ENCODE results near the gene COX20.

Gene COX20

DNA sequence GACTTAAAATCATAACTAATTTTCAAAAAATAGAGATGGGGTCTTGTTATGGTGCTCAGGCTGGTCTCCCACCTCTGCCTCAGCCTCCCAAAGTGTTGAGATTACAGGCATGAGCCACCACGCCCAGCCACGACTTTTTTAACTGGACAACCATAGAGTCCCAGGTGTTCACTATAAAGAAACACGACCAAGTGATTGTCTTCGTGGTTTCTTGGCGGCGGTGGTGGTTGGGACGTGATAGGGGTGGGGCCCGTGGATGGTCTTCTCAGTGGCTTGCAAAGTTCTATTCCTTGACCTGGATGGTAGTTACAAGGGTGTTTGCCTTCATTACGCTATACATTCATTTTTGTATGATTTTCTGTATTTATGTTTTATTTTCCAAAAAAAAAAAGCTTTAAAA lies 34.6 kb upstream of the COX20 start:
- 91 to 93% methylated on average over 8 to 9 of the region's 9 CpGs for WGBS, 2 experiments
- H3K27me3 ChIP-seq (ENCODE audit: control insufficient read depth, insufficient read depth, low read length, poor library complexity, severe bottlenecking): no peaks in the 10 kb centered on the region
- no peak overlapping the region for H3K27ac ChIP-seq (ENCODE audit: insufficient read depth, low read depth, low read length, poor library complexity, severe bottlenecking)
- no peaks in the 10 kb centered on the region for H3K9me3 ChIP-seq (ENCODE audit: control insufficient read depth, low read length)
- H3K36me3 ChIP-seq (ENCODE audit: control insufficient read depth, insufficient read depth, low read length): no peaks in the 10 kb centered on the region
- H3K4me3 ChIP-seq (ENCODE audit: insufficient read depth, low read depth, low read length): no peak overlapping the region
- no peaks in the 10 kb centered on the region for H3K4me1 ChIP-seq (ENCODE audit: control insufficient read depth, insufficient read depth, low read length)

DNA sequence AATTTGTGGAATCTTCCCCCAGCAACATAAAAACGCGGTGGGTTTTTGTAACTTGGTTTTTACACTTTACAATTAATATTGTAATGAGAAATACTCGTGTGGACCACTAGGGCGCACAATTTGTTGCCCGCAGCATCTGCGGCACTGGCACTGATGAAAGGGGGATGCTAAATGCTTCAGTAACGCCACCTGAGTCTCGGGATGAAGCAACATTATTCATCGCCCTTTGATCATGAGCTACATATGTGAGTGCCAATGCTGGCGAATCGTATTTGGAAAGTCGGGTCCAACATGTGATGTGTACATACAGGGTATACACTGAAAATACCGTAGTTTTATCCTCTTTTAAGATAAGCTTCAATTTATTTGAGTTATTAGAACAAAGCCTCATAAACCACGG lies 34.2 kb upstream of the COX20 start:
- Histone ChIP-seq H3K4me3 (ENCODE audit: insufficient read depth, low read depth, low read length) (no peak overlapping the region), H3K27me3 (ENCODE audit: control insufficient read depth, insufficient read depth, low read length, poor library complexity, severe bottlenecking) (no peaks in the 10 kb centered on the region), H3K27ac (ENCODE audit: insufficient read depth, low read depth, low read length, poor library complexity, severe bottlenecking) (no peak overlapping the region), H3K9me3 (ENCODE audit: control insufficient read depth, low read length) (no peaks in the 10 kb centered on the region), H3K4me1 (ENCODE audit: control insufficient read depth, insufficient read depth, low read length) (no peaks in the 10 kb centered on the region), H3K36me3 (ENCODE audit: control insufficient read depth, insufficient read depth, low read length) (no peaks in the 10 kb centered on the region)
- WGBS, 2 experiments: 81 to 86% methylated on average over 12 to 13 of the region's 14 CpGs

GRCh38 chr1:244802041-244802440 lies 33.4 kb upstream of the COX20 start:
- no peaks in the 10 kb centered on the region for H3K36me3 ChIP-seq (ENCODE audit: control insufficient read depth, insufficient read depth, low read length)
- H3K9me3 ChIP-seq (ENCODE audit: control insufficient read depth, low read length): no peaks in the 10 kb centered on the region
- no peak overlapping the region for H3K27ac ChIP-seq (ENCODE audit: insufficient read depth, low read depth, low read length, poor library complexity, severe bottlenecking)
- WGBS, 2 experiments: 75 to 77% methylated on average over 14 of the region's 14 CpGs
- no peaks in the 10 kb centered on the region for H3K27me3 ChIP-seq (ENCODE audit: control insufficient read depth, insufficient read depth, low read length, poor library complexity, severe bottlenecking)
- H3K4me3 ChIP-seq (ENCODE audit: insufficient read depth, low read depth, low read length): no peak overlapping the region
- no peaks in the 10 kb centered on the region for H3K4me1 ChIP-seq (ENCODE audit: control insufficient read depth, insufficient read depth, low read length)

DNA sequence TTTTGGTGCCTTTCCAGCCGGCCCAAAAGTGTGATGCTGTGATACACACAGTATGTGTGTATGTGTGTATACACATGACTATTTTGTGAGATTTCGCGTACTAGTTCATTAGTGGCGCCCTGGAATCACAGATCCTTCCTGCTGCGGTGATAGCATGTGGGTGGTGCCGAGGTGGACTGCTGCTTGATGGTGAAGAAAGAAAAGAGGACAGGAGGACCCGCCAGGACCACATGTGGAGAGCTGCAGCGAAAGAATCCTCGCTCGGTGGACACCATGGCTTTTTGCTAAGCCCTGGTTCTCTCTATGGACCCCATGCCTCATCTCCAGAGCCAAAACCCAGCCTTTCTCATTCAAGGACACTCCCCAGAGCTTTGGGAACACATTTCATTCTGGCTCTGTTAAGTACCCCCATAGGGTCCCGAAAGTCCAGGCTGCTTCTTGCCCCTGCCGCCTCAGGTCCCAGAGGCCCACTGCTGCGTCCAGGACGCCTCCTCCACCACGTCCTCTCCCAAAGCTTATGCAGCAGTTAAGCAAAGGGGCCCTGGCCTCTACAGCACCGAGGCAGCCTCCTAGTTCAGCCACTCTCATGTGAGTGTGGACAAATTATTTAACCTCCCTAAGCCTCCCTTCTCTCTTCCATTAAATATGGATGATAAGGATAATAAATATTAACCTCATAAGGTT lies 32.8 kb upstream of the COX20 start:
- Histone ChIP-seq H3K27me3 (ENCODE audit: control insufficient read depth, insufficient read depth, low read length, poor library complexity, severe bottlenecking) (no peaks in the 10 kb centered on the region), H3K27ac (ENCODE audit: insufficient read depth, low read depth, low read length, poor library complexity, severe bottlenecking) (no peak overlapping the region), H3K4me3 (ENCODE audit: insufficient read depth, low read depth, low read length) (no peak overlapping the region), H3K36me3 (ENCODE audit: control insufficient read depth, insufficient read depth, low read length) (no peaks in the 10 kb centered on the region), H3K4me1 (ENCODE audit: control insufficient read depth, insufficient read depth, low read length) (no peaks in the 10 kb centered on the region), H3K9me3 (ENCODE audit: control insufficient read depth, low read length) (no peaks in the 10 kb centered on the region)
- WGBS, 2 experiments: 92% methylated on average over 16 of the region's 16 CpGs

DNA sequence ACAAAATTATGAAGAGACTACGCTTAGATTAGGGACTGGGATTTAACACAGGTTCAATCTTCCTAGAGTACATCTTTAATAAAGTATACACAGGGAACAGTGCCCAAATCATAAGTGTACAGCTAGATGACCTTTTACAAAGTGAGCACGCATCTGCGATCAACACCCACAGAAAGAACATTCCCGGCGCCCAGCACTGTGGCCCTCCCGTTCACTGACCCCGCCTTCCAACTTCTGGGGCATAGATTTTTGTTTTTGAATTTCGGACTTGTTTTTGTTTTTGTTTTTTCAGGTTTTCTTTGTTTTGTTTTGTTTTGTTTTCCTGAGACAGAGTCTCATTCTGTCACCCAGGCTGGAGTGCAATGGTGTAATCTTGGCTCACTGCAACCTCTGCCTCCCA lies 30.6 kb upstream of the COX20 start:
- Histone ChIP-seq H3K4me1 (ENCODE audit: control insufficient read depth, insufficient read depth, low read length) (no peaks in the 10 kb centered on the region), H3K9me3 (ENCODE audit: control insufficient read depth, low read length) (no peaks in the 10 kb centered on the region), H3K36me3 (ENCODE audit: control insufficient read depth, insufficient read depth, low read length) (no peaks in the 10 kb centered on the region), H3K4me3 (ENCODE audit: insufficient read depth, low read depth, low read length) (no peak overlapping the region), H3K27me3 (ENCODE audit: control insufficient read depth, insufficient read depth, low read length, poor library complexity, severe bottlenecking) (no peaks in the 10 kb centered on the region), H3K27ac (ENCODE audit: insufficient read depth, low read depth, low read length, poor library complexity, severe bottlenecking) (no peak overlapping the region)
- 95 to 96% methylated on average over 8 of the region's 8 CpGs for WGBS, 2 experiments

- Histone ChIP-seq H3K27me3 (ENCODE audit: control insufficient read depth, insufficient read depth, low read length, poor library complexity, severe bottlenecking) (no peaks in the 10 kb centered on the region), H3K27ac (ENCODE audit: insufficient read depth, low read depth, low read length, poor library complexity, severe bottlenecking) (no peak overlapping the region), H3K9me3 (ENCODE audit: control insufficient read depth, low read length) (no peaks in the 10 kb centered on the region), H3K36me3 (ENCODE audit: control insufficient read depth, insufficient read depth, low read length) (no peaks in the 10 kb centered on the region), H3K4me3 (ENCODE audit: insufficient read depth, low read depth, low read length) (no peak overlapping the region), H3K4me1 (ENCODE audit: control insufficient read depth, insufficient read depth, low read length) (no peaks in the 10 kb centered on the region)
These were observed 28.3 kb upstream of the COX20 start for GRCh38 chr1:244807138-244807537.

- no peak overlapping the region for H3K4me3 ChIP-seq (ENCODE audit: insufficient read depth, low read depth, low read length)
- no peak overlapping the region for H3K27ac ChIP-seq (ENCODE audit: insufficient read depth, low read depth, low read length, poor library complexity, severe bottlenecking)
- 90 to 91% methylated on average over 22 of the region's 22 CpGs for WGBS, 2 experiments
- H3K4me1 ChIP-seq (ENCODE audit: control insufficient read depth, insufficient read depth, low read length): no peaks in the 10 kb centered on the region
- H3K27me3 ChIP-seq (ENCODE audit: control insufficient read depth, insufficient read depth, low read length, poor library complexity, severe bottlenecking): no peaks in the 10 kb centered on the region
- no peaks in the 10 kb centered on the region for H3K9me3 ChIP-seq (ENCODE audit: control insufficient read depth, low read length)
- H3K36me3 ChIP-seq (ENCODE audit: control insufficient read depth, insufficient read depth, low read length): no peaks in the 10 kb centered on the region
These were observed 25.2 kb upstream of the COX20 start for GRCh38 chr1:244810221-244810620.

DNA sequence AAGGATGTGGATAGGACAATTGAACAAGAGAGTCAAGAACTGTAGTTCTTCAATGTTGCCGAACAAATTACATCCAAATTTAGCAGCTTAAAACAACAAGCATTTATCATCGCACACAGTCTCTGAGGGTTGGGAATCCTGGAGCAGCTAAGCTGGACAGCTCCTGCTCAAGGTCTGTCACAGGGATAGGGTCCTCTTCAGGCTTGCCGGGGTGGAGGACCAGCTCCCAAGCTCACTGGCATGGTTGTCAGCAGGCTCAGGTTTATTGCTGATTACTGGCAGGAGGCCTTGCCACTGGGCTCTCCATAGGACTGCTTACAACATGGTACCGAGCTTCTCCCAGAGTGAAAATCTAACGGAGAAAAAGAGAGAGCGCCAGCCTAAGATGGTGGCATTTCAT lies 22.1 kb upstream of the COX20 start:
- H3K4me1 ChIP-seq (ENCODE audit: control insufficient read depth, insufficient read depth, low read length): no peaks in the 10 kb centered on the region
- H3K27ac ChIP-seq (ENCODE audit: insufficient read depth, low read depth, low read length, poor library complexity, severe bottlenecking): no peak overlapping the region
- H3K9me3 ChIP-seq (ENCODE audit: control insufficient read depth, low read length): no peaks in the 10 kb centered on the region
- WGBS, 2 experiments: 92% methylated on average over 6 of the region's 6 CpGs
- H3K4me3 ChIP-seq (ENCODE audit: insufficient read depth, low read depth, low read length): no peak overlapping the region
- H3K27me3 ChIP-seq (ENCODE audit: control insufficient read depth, insufficient read depth, low read length, poor library complexity, severe bottlenecking): no peaks in the 10 kb centered on the region
- no peaks in the 10 kb centered on the region for H3K36me3 ChIP-seq (ENCODE audit: control insufficient read depth, insufficient read depth, low read length)

DNA sequence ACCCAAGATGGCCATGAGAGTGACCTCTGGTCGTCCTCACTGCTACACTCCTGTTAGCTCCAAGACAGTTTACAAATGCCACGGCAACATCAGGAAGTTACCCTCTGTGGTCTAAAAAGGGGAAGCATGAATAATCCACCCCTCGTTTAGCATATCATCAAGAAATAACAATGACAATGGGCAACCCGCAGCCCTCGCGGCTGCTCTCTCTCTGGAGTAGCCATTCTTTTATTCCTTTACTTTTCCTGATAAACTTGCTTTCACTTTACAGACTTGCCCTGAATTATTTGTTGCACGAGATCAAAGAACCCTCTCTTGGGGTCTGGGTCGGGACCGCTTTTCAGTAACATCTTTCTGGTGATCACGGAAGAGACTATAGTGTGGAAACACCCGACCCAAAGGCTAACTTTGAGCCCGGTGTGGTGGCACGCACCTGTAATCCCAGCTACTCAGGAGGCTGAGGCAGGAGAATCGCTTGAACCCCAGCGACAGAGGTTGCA lies 19.8 kb upstream of the COX20 start:
- Histone ChIP-seq H3K4me3 (ENCODE audit: insufficient read depth, low read depth, low read length) (no peak overlapping the region), H3K4me1 (ENCODE audit: control insufficient read depth, insufficient read depth, low read length) (no peaks in the 10 kb centered on the region), H3K36me3 (ENCODE audit: control insufficient read depth, insufficient read depth, low read length) (no peaks in the 10 kb centered on the region), H3K9me3 (ENCODE audit: control insufficient read depth, low read length) (no peaks in the 10 kb centered on the region), H3K27ac (ENCODE audit: insufficient read depth, low read depth, low read length, poor library complexity, severe bottlenecking) (no peak overlapping the region), H3K27me3 (ENCODE audit: control insufficient read depth, insufficient read depth, low read length, poor library complexity, severe bottlenecking) (no peaks in the 10 kb centered on the region)
- WGBS, 2 experiments: 51% methylated on average over 15 of the region's 15 CpGs

- 91% methylated on average over 12 of the region's 12 CpGs for WGBS, 2 experiments
- no peaks in the 10 kb centered on the region for H3K9me3 ChIP-seq (ENCODE audit: control insufficient read depth, low read length)
- no peak overlapping the region for H3K4me3 ChIP-seq (ENCODE audit: insufficient read depth, low read depth, low read length)
- no peaks in the 10 kb centered on the region for H3K36me3 ChIP-seq (ENCODE audit: control insufficient read depth, insufficient read depth, low read length)
- H3K27ac ChIP-seq (ENCODE audit: insufficient read depth, low read depth, low read length, poor library complexity, severe bottlenecking): no peak overlapping the region
- no peaks in the 10 kb centered on the region for H3K27me3 ChIP-seq (ENCODE audit: control insufficient read depth, insufficient read depth, low read length, poor library complexity, severe bottlenecking)
- H3K4me1 ChIP-seq (ENCODE audit: control insufficient read depth, insufficient read depth, low read length): no peaks in the 10 kb centered on the region
These were observed 18.0 kb upstream of the COX20 start for GRCh38 chr1:244817415-244817894.

Data from ectodermal cell (in vitro differentiated cells).